ENCODE results near the gene PRODH2. TPM values are rescaled to one million over a fixed set of nuclear protein-coding genes. Genes with fewer than 3 reads are reported as not detected.

The PRODH2 gene
- total and polyA plus RNA-seq, 10 of the 15 experiments (the other 5 are each of a cell fraction or from before 2014, with no cell fraction given), result 0.07 TPM; not detected in 9

- WGBS (ENCODE audit: insufficient coverage, insufficient replicate concordance, low lambda C conversion rate, missing lambda C conversion rate), result 91% methylated on average over 9 of the region's 9 CpGs
- no peak for ATAC-seq
- Histone ChIP-seq H3K36me3 (ENCODE audit: control insufficient read depth in 2 of 2, insufficient read depth in 2 of 2, low read length in 1 of 2) (no peaks in the 10 kb centered on the region; a peak in 1 of 4 replicates), H3K4me3 (no peak overlapping the region), H3K4me1 (ENCODE audit: control insufficient read depth, insufficient read depth, low read length) (no peaks in the 10 kb centered on the region), H3K9ac (ENCODE audit: control insufficient read depth, insufficient read depth, low read length) (no peak overlapping the region), H3K9me3 (replicated peaks; ENCODE audit: control insufficient read depth, insufficient read depth, low read length) (no peaks in the 10 kb centered on the region), H4K20me1 (ENCODE audit: control insufficient read depth, insufficient read depth) (no peaks in the 10 kb centered on the region), H2AFZ (ENCODE audit: control insufficient read depth, low read depth, low read length) (no peak overlapping the region), H3K79me2 (ENCODE audit: control insufficient read depth, insufficient read depth, low read length) (no peaks in the 10 kb centered on the region), H3K27ac (ENCODE audit: control insufficient read depth, insufficient read depth) (no peak overlapping the region), H3K27me3 (replicated peaks in 1 of 2; ENCODE audit: control insufficient read depth in 2 of 2, insufficient read depth in 2 of 2, low read length in 1 of 2) (no peaks in the 10 kb centered on the region), H3K4me2 (ENCODE audit: control insufficient read depth, insufficient read depth) (no peak overlapping the region)
- in situ Hi-C loops (cut with MboI) (no loop called here), intact Hi-C loops (cut with micrococcal nuclease; ENCODE audit: unreplicated experiment) (no loop called here)
- no peak for DNase-seq (ENCODE audit: low read depth, low spot score)
- ChIA-PET SMC1A (ENCODE audit: uncharacterized antibody, unreplicated experiment) (no interaction called here), POLR2A (no interaction called here), RAD21 (ENCODE audit: unreplicated experiment) (no interaction called here), CTCF (no interaction called here)
- no peak for TF ChIP-seq TAF1 (IDR thresholded peaks at IDR 0.05; ENCODE audit: borderline replicate concordance, low read depth, low read length)
- TF ChIP-seq POLR2AphosphoS2 (IDR thresholded peaks at IDR 0.05; ENCODE audit: low read depth, low read length), result no peak
- TF ChIP-seq MXI1 (IDR thresholded peaks at IDR 0.05; ENCODE audit: low read depth, low read length), result no peak
- TF ChIP-seq GATAD2B (conservative IDR thresholded peaks at IDR 0.05; ENCODE audit: low read depth), result no peak
- TF ChIP-seq ATF2 (IDR thresholded peaks at IDR 0.05; ENCODE audit: low read length), result no peak
- TF ChIP-seq POLR2A (IDR thresholded peaks at IDR 0.05; ENCODE audit: low read depth, low read length), result no peak
- no peak for TF ChIP-seq ASH2L (IDR thresholded peaks at IDR 0.05; ENCODE audit: borderline replicate concordance, low read depth)
- no peak for TF ChIP-seq WRNIP1 (IDR thresholded peaks at IDR 0.05; ENCODE audit: borderline replicate concordance, low read depth, low read length)
- no peak for TF ChIP-seq IKZF1 (conservative IDR thresholded peaks at IDR 0.05)
- no peak for TF ChIP-seq POU2F2 (IDR thresholded peaks at IDR 0.05; ENCODE audit: borderline replicate concordance, low read depth, low read length)
- no peak for TF ChIP-seq KAT2A (conservative IDR thresholded peaks at IDR 0.05; ENCODE audit: control insufficient read depth, low read depth, low read length)
- TF ChIP-seq NR2C2 (IDR thresholded peaks at IDR 0.05; ENCODE audit: borderline replicate concordance, control insufficient read depth, insufficient read length, low read depth), result no peak
- TF ChIP-seq PRDM15 (CRISPR knock-in tag; IDR thresholded peaks at IDR 0.05), result no peak
- no peak for TF ChIP-seq SREBF2 (IDR thresholded peaks at IDR 0.05; ENCODE audit: low read length)
- no peak for TF ChIP-seq ZNF622 (IDR thresholded peaks at IDR 0.05)
- no TSS peak for BruUV-seq (replicated peaks)
- no peak for FAIRE-seq
Measured at GRCh38 chr19:35781650-35782049, 31.0 kb downstream of the PRODH2 start.
